ENCODE measurements around the gene FTO.

Gene FTO

DNA sequence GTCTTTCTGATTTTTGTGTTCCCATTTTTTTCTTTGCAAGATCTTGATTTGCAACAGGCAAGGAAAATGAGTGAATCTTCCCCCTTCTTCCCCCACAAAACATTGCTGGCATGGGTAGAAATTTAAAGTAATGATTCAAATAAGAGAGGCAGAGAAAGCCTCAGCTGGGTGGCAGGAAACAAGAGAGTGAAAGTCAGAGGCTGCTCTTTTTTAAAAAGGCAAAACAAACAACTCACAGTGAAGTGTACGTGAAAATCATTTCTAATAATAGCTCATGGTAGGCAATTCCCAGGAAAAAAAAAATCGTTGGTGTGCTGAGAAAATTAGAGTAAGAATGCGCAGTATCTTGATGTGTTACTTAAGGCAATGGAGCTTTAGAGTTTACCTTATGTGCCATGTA, 229.5 kb downstream of the FTO start:
- DNase-seq (ENCODE audit: low read depth in 2 of 2) = no peak

DNA sequence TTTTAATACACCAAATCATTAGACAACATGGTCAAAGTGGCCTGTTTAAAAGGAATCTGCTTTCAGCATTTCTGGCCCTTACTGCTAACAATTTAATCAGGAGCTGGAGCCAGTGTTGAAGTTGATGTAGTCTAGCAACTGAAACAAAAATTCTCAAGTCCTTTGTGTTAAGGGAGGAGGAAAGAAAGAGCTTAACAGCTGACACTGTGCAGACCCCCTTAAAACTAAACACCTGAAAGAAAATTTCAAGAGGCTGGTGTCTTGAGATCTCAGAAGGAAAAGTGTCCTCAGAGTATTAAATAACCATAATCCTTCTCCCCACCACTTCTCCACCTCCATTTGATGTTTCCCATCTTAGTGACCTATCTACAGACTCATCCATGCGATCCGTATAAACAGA, 232.1 kb downstream of the FTO start:
- no peak for DNase-seq (ENCODE audit: low read depth in 2 of 2)

DNA sequence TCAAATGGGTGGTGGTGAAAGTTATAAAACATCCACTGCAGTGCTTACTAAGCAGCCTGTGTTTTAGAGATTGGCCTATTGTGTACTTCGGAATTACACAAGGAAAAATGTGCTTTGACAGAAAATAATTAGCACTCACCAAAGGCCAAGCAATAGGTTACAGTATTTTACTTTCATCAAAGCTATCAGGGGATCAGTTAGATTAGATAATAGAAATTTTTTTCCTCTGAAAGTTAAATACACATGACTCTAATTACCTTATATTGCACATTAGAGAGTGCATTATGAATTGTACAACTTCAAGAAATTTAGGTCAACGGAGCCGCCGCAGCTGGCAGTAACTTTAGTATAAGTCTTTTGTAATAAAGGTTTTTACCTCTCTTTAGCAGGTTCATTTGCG, 232.6 kb downstream of the FTO start:
- DNase-seq (ENCODE audit: low read depth in 2 of 2) = no peak

DNA sequence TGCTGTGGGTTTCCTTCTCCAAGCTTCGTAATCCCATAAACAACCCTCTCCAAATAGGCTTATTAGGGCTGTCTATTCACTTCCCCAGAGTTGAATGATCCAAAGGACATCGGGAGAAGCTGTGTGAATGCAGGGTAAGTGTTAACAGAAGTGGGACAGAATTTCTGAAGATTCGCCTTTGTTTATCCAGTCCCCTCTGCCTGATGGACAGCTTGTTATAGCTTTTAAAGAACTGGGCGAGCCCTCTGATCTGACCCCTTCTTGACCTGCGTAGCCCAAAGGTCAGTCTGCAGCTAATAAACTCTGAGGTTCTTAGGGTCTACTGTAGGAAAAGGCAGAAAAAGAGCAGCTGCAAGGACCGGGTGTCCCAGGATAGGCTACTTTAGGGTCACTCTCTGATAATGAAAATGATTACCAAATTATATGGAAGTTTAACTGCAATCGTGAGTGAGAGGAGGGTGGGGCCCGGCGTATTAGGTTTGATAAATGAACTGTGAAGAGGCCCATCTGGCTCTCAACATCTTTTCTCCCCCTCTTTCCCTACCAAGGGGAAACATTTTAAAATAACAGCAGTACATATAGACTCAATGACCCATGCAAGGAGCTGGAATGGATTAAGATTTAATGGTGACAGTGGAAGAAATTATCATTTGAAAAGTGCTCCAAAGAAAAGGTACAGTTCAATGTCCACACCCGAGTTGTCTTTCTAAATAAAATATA, 233.4 kb downstream of the FTO start:
- no peak for DNase-seq (ENCODE audit: low read depth in 2 of 2)

DNA sequence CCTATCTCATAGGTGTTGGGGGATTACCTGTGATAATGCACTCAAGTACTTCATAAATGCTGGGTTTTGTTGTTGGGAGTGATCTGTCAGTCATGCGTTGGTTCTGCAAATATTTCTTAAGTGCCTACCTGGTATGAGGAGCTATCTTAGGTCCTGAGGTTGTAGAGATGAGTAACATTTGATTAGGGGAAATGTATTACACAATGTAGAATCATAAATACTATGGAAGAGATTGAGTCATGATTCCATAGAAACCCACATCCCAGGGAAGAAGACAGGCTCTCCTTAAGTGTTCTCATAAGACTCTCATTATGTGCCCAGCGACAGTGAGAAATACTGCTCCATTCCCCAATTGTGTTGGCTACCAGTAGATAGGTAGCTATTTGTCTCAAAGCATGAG, 240.1 kb downstream of the FTO start:
- no peak for DNase-seq (ENCODE audit: low read depth in 2 of 2)

DNA sequence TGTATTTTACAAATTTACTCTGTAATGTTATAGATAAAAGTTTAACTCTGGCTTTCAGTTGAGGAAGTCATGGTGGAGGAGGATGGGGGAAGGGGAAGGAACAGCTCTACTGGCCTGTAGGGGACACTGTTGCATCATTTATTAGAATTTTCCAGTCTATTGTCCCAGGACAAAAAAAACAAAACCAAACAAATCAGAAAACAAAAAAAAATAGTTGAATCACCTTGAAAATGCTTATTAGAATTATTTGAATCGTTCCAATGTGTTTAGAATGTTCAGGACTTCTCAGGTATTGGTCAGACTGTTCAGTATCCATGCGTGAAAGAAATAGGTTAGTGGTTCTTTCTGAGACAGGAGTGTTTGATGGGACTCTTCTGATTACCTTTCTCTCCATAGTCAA, 242.0 kb downstream of the FTO start:
- DNase-seq (ENCODE audit: low read depth in 2 of 2) = no peak

DNA sequence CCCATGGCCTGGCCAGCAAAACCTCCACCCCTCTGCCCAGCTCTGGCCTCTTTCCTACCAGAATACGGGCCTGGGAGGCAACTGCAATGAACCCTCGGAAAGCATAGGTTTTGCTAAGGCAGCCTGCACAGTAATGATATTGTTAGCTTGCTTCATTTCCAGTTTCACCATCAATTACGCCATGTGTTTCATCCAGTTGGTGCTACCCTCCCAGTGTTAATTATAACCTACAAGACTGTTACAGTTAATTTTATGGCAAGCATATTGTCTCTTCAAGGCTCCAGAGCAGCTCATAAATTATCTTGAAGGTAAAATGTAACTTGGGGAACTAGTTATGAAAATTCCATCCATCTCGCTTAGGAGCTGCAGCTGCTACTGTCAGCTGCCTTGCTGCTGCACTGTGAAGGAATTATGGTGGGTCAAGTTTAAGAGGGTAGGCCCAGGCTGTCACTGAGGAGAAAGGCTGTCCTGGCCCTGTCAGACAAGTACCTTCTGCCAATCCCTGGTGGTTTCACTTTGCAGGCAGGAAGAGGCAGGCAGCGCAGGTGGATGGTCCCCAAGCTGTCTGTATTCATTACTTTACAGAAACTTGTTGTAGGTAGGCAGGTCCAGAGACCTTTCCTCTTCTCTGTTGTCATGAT, 242.9 kb downstream of the FTO start:
- DNase-seq (ENCODE audit: low read depth in 2 of 2) = no peak

DNA sequence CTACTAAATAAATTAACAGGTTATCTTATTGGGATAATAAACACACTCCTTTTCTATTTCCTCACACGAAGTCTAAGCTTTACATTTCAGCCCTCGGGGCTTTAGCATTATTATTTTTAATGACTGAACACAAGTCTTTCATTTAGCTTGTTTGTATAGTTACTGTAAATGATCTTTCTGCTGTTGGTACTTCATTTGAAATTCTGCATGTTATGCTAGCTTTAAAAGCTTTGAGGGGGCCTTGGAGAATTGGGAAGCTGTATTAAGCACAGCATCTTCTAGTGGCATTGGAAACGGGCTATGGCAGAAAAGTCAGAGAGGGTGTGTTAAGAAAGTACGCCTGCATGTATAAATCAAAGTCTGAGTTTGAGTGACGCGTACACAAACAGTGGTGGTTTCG, 243.7 kb downstream of the FTO start:
- DNase-seq (ENCODE audit: low read depth in 2 of 2) = no peak

DNA sequence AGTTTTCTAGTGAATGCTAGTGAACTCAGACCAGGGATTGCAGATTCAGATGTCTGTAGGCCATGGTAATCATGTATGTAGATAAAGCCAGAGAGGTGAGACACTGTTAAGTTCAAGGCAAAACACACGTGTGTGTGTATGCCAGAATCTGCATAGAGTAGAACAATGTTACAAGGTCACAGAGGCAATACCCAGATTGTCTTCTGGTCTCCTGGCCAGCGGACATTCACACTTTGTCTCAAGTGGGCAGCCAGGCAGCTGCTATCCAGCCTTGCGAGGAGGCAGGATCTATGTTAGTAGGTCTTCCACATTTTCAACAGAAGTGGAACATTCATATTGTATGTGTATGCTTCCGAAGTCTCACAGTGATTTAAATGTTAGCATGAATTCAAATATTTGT, 244.4 kb downstream of the FTO start:
- DNase-seq (ENCODE audit: low read depth in 2 of 2) = no peak

DNA sequence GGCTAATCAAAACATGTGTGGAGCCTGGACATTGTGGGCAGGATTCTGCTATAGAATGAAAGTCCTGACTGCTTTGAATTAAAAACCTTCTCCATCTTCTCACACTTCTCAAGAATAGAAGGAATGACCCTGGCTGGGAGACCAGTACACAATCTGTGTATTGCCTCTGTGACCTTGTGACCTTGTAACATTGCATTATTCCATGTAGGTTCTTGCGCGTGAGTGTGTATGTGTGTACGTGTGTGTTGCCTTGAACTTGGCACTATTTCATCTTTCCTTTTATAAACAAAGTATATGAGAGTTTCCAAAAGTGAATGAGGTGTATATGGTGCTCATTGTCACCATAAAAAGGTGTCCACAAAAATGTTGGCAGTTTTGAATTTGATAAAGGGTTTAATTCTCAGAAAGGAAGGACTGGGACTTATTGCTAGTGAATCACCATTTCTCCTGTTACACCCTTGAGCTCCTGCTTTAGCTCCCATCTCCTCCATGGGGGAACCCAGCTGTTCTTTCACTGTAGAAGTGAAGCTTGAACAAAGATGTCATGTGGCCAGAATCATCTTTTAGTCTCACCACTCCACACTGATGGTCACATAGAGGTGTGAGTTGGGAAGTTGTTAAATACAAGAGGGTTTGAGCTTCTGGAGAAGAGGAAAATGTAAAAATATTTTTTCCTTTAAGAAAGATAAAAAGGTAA, 244.9 kb downstream of the FTO start:
- DNase-seq (ENCODE audit: low read depth in 2 of 2) = no peak

DNA sequence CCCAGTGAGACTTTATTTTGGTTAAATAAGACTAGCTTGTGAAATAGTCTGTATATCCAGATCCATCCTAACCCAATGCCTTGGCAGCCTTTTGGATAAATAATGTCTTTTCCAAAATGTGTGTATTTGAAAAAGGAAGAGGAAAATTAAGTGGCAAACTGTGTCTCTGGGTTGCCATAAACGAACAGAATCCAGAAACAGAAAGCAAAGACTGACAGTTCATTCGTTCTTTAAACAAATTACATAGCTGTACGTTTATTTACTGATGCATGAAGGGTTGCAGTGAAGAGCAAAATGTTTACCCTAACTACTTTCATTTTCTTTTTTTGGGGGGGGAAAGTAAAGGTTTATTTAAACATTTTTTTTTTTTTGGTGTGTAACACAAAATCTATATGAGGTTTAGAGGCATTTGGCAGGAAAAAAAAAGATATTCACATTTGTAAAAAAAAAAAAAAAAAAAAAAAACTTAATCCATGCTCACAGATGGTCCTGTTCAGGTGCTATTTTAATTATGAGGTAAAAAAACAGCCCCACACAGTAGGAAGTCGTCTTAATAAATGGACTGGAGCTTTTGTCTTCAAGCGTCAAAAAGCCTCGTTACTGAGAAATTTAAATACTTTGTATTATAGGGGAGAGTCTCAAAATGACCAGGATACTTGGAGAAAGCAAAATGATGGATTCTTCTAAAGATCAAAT, 245.9 kb downstream of the FTO start:
- DNase-seq (ENCODE audit: low read depth in 2 of 2) = no peak

DNA sequence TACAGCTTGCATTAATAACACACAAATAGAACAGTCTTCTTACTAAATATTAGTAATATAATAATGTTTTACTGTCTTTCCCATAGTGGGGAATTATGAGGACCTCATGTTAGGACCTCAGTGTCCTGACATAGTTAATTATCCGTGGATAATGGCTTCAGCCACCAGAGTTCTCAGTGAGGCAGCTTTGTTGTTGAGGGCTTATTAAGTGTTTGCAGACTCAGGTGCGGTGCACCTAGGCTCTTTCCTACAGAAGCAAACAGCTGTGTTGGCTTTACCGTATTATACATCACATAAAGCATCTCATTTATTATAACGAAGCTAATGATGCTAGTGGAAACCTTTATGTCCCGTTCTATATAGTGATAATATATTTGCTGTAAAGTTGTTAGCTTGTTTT, 246.7 kb downstream of the FTO start:
- DNase-seq (ENCODE audit: low read depth in 2 of 2) = no peak

DNA sequence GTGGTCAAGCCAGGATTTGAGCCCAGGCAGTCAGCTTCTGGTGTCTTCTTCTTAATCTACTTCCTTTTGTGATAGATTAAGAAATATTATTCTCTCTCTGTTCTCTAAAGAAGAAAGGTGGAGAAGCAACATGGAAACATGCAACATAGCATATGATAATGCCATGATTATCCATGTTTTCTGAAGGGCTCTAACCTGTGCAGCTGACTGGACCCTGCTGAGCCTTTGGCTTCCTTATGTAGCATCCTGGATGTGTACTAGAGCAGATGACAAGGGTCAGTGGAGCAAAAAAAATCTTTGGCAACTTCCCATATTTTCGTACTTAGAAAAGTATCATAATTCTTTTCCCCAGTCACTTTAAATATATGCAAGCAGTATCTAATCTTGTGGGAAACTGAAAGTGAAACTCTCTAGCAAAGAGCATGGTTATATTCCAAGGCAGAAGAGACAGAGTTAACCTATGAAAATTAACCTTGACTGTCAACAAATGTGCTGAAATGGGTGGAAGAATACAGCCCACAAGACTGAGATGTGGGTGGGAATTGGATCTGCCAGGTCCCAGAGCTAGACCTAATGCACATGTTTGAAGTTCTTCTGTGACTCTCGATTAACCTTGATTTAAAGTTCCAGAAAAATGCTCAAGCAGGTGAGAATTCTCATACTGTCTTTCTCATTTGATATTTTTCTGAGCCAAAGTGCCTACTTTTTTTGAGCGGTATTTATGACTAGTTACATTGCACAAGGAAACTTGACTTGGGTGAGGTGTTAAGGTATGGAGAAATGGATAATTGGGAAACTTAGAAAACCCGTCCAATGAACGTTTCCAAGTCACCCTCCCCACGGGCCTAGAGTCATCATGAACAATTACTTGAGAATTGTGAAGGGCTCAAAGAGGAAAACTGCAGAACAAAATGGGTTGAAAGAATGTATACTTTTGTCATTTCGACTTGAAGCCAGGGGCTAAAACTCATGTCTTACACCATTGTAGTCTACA, 248.6 kb downstream of the FTO start:
- DNase-seq (ENCODE audit: low read depth in 2 of 2) = no peak

DNA sequence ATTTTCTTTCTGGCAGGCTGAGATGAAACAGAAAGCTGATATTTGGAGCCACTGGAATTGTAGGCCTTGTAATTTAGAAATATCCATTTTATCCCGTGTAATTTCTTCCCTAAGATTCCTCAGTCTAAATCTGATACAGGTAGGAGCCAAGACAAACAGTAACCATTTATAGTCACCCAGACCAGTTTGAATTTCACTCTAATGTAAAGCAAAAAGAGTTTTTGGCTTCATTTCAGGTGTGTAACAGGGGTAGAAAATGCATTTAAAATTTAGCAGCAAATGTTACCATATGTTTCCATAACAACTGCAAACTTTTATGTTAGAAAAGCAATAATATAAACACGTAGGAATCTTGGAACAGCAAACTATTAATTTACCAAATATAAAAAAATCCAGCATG, 249.4 kb downstream of the FTO start:
- DNase-seq (ENCODE audit: low read depth in 2 of 2) = no peak

DNA sequence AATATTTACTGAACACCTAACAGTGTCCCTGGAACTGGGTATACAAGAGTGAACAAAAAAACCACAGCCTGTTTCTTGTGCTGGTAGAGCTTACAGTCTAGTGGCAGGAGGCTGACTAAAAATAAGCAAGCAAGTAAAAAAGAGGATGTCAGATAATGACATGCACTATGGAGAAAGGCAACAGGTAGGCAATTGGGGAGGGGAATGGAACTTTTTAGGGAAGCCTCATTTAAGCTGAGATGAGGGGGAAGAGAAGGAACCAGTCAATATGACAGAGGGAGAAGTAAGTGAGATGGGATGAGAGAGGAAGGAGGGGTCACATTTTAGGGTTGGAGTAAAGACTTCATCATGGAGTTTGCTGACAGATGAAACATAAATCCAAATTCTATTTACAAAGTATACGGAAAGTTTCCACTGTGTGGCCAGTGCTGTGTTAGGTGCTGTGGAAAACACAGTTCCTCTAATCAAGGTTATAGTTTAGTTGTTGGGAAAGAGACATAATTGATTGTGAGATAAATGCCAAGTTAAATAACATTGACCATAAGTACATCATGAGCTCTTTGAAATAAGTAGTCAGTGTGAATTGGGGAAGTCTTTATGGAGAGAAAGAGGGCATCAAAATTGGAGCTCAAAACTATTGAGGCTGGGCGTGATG, 251.4 kb downstream of the FTO start:
- no peak for DNase-seq (ENCODE audit: low read depth in 2 of 2)

DNA sequence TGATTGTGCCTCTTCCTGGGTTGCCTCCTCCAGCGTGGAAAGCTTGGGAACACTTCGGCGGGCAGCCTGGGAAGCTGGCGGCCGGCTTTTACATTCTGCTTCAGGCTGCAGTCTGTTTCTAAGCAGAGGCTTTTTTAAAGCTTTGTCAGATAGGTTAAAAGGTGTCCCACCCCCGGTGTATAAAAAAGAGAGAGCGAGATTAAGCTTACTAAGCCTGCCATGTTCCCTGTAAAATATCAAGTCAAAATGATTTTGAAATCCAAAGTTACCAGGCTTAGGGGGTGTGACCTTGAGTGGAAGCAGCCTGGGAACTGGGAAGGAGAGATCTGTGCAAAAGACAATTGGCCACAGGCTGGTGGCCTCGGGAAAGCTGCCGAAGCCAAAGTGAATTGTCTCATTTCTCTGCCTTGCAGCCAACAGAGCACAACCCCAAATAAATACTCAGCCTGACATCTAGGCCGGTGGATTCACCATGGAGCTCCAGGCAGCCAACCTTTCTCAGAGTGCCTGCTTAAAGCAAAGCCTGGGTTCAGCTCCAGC, 254.5 kb downstream of the FTO start:
- no peak for DNase-seq (ENCODE audit: low read depth in 2 of 2)

DNA sequence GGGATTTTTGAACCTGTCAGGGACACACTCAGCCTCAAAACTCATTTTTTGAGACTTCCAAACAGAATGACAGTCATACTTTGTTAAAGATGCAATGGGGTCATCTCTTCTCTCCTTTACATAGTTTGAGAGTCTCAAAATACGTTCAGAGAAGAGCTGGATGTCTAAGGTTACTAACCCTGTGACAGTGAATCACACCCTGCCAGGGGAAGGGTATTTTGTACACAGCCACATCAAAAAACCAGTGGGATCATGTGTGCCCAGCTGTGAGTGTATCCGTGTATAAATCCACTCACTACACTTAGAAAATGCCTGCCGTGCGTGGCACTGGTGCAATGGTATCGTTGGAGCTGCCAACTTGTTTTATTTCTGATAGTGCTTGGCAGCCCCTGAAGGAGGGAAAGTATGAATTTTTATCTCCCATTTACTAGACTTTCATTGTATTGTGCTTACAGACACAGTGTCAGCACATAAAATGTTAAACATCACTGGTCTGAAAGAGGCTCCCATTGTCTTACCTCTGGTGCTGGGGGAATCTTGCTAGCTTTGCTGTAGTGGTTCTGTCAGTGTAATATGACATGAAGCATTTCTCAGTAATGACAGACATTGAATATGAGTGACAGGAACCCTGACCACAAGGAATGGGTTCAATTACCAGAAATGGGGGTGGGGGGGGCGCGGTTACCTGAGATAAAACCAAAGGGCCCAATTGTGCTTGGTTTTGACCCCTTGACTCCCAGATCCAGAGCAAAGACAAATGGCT, 256.3 kb downstream of the FTO start:
- no peak for DNase-seq (ENCODE audit: low read depth in 2 of 2)

DNA sequence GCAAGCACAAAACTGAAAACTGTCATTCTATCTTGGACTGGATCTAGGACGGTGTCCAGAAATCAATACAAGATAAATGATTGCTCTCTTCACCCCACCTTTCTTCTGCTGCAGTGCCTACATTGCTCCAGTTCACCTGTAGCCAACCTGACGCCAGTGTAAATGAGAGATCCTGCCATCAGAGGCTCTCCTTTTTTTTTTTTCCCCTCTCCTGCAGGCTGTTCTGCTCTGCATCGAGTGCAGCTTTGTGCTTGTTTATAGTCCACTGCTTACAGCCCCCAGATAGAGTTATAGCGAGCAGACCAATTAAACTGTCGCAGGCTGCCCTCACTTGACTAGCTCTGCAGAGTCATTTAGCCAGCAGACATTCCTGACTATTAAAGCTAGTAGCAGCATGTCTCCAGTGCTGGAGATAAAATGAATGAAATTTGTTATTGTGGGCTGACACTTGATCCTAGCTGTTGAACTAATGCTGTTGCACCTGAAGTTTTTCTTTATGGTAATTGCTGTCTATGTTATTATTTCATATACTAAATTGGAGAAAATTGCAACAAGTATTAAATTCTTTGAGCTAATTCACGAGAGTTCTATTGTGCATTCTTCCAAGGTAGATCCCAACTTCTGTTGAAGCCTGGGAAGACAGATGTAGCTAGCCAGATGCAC, 257.1 kb downstream of the FTO start:
- no peak for DNase-seq (ENCODE audit: low read depth in 2 of 2)

DNA sequence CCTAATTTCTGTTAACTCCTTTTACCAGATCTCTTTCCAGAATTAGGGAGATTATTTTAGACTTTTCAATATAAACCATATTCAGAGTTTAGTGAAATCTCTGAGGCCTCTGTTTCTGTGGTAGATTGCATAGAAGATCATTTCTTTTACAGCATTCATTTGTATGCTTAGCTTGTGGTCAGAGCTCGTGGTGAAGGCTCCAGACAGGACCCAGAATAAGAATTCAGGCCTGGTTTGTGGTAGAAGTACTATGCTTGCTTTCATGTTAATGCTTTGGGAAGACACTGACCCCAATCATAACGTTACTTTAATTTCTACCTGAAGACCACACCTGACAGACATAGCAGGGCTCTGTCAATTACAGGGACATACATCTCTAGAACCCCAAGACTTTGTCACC, 258.1 kb downstream of the FTO start:
- no peak for DNase-seq (ENCODE audit: low read depth in 2 of 2)
